DMS53 treated with DMSO at 0.1 percent for 48 hours (cell line): ENCODE measurements around the gene CAV1.

ENCODE experiments used
- DNase-seq: peaks from one replicate; lab custom pipeline; 2025; ENCODE audit not compliant: unreplicated experiment; lab: John Stamatoyannopoulos, UW

The CAV1 gene

GRCh38 chr7:116610210-116610609, 85.4 kb downstream of the CAV1 start:
- DNase-seq, result no peak

- no peak for DNase-seq
These were observed 85.9 kb downstream of the CAV1 start for GRCh38 chr7:116610721-116611120.
